Mucosa of descending colon (tissue), 3 donors: ENCODE measurements around the gene SPACA4. TPM values are rescaled to one million over a fixed set of nuclear protein-coding genes. Genes with fewer than 3 reads are reported as not detected.

ENCODE experiments used
- ATAC-seq: fragments of 200-7000 bp; cut with Tn5 transposase; one replicate; pipeline ENCODE4 v1.9.1; 2020; ENCODE audit warnings: mild to moderate bottlenecking, moderate library complexity
- DNase-seq, 3 donors: peaks; one replicate each; pipeline ENCODE4 v3.0.0-alpha.2; 2020
- H3K36me3 ChIP-seq: fragments of 200-600 bp; one replicate; pipeline ENCODE4 v1.8.0; 2021; ENCODE audit warnings: low read depth, mild to moderate bottlenecking
- H3K4me1 ChIP-seq: fragments of 200-600 bp; one replicate; pipeline ENCODE4 v1.8.0; 2021; ENCODE audit warnings: low read depth, mild to moderate bottlenecking
- H3K4me3 ChIP-seq: fragments of 200-600 bp; one replicate; pipeline ENCODE4 v1.8.0; 2021; ENCODE audit warnings: mild to moderate bottlenecking
- H3K9me3 ChIP-seq: fragments of 200-600 bp; one replicate; pipeline ENCODE4 v1.8.0; 2021; ENCODE audit warnings: mild to moderate bottlenecking
- CTCF ChIP-seq: fragments of 200-600 bp; IDR thresholded peaks from one replicate; pipeline ENCODE4 v1.8.0; 2022; ENCODE audit warnings: antibody characterized with exemption, mild to moderate bottlenecking
- intact Hi-C, 2 donors: fragments of 100-400 bp; cut with DNase I in 1 of 2; cut with micrococcal nuclease in 1 of 2; formaldehyde crosslinking; loops; one replicate each; pipeline versions ENCODE4 v1.11.0 to v1.11.1; 2022; cut with DNase I, micrococcal nuclease
- total RNA-seq, 3 donors: library from RNA; stranded (reverse); fragmentation: NEBNext Ultra II Directional in 2 of 3; extraction: Animal tissue kit (Norgen Biotek cat#: 25700) in 2 of 3; gene quantifications; one replicate each; pipeline versions ENCODE4 v1.2.1 to v1.2.4, GENCODE V29; 2021 to 2023
- donor health status: DM: no; HTN: no; CAD: no; lungs with moderate emphysema.
- donor health status: DM: no; HTN: no; CAD: no.
- donor health status: DM: no; HTN: yes; CAD: no.

SPACA4 gene
- total RNA-seq, 3 donors from 2014 or later, result not detected

- no peaks in the 10 kb centered on the region for H3K36me3 ChIP-seq
- no peak overlapping the region for H3K4me3 ChIP-seq
- H3K4me1 ChIP-seq, result peaks cover 59% of the 10 kb centered on the region
- no peak for TF ChIP-seq CTCF
- ATAC-seq, result no peak
- no peaks in the 10 kb centered on the region for H3K9me3 ChIP-seq
- peak; percentile 36 to 57 (median 41) for DNase-seq
- intact Hi-C loops, result no loop called here
Observed at GRCh38 chr19:48627865-48628314, 21.3 kb downstream of the SPACA4 start.

- TF ChIP-seq CTCF, result no peak
- ATAC-seq, result no peak
- intact Hi-C loops, result no loop called here
Observed at GRCh38 chr19:48628486-48629296, 22.1 kb downstream of the SPACA4 start.

GRCh38 chr19:48629297-48629598 lies 22.7 kb downstream of the SPACA4 start:
- TF ChIP-seq CTCF, result no peak
- Histone ChIP-seq H3K4me1 (peaks cover 67% of the 10 kb centered on the region), H3K9me3 (no peaks in the 10 kb centered on the region), H3K4me3 (no peak overlapping the region), H3K36me3 (peaks cover under 1% of the 10 kb centered on the region)
- peak in 2 of 3 donors; percentile 39 to 72 for DNase-seq
- ATAC-seq, result no peak
- intact Hi-C loops, result no loop called here

More at GRCh38 chr19:48628486-48629296, 22.1 kb downstream of the SPACA4 start:
- peak in 2 of 3 donors; percentile 61 to 62 for DNase-seq
- H3K36me3 ChIP-seq, result no peaks in the 10 kb centered on the region
- H3K4me1 ChIP-seq, result peaks cover 65% of the 10 kb centered on the region
- H3K4me3 ChIP-seq, result no peak overlapping the region
- H3K9me3 ChIP-seq, result no peaks in the 10 kb centered on the region

GRCh38 chr19:48629599-48630295 lies 23.2 kb downstream of the SPACA4 start:
- TF ChIP-seq CTCF, result no peak
- H3K9me3 ChIP-seq, result no peaks in the 10 kb centered on the region
- peak; percentile 70 for ATAC-seq
- intact Hi-C loops, result no loop called here
- no peak overlapping the region for H3K4me3 ChIP-seq
- DNase-seq, result peak; percentile 89 to 93 (median 91)
- H3K36me3 ChIP-seq, result peaks cover 4% of the 10 kb centered on the region
- H3K4me1 ChIP-seq, result peaks cover 72% of the 10 kb centered on the region

- no peak for TF ChIP-seq CTCF
- intact Hi-C loops, result no loop called here
- ATAC-seq (peak; percentile 22), DNase-seq (peak; percentile 75 to 85 (median 81))
- no peak overlapping the region for H3K4me3 ChIP-seq
- H3K4me1 ChIP-seq, result peaks cover 76% of the 10 kb centered on the region
- H3K36me3 ChIP-seq, result peaks cover 4% of the 10 kb centered on the region
- H3K9me3 ChIP-seq, result no peaks in the 10 kb centered on the region
Observed at GRCh38 chr19:48630296-48631063, 23.9 kb downstream of the SPACA4 start.
